ENCODE data around the gene XRCC1.

- no peak for TF ChIP-seq CTCF (conservative IDR thresholded peaks at IDR 0.05)
- TF ChIP-seq ZFX (IDR thresholded peaks at IDR 0.05), result no peak
Measured at GRCh38 chr19:43554317-43554895, 20.9 kb downstream of the XRCC1 start.

Data from C4-2B (cell line).